ENCODE data around the gene STOML1.

DNA sequence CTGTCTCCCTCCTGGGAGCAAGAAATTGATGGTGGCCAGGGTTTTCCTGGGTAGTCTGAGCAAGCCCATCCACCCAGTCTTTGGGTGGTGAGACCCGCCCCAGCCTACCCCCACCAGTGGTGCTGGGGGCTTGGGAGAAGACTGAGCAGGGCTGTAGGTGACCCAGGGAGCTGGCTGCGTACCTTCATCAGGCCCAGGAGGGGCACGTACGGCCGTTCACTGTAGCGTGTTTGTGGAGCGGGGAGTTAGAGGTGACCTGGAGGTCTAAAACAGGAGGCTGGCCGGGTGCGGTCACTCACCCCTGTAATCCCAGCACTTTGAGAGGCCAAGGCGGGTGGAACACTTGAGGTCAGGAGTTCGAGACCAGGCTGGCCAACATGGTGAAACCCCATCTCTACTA is 54.4 kb downstream of the STOML1 start:
- TF ChIP-seq, protein P1, sequence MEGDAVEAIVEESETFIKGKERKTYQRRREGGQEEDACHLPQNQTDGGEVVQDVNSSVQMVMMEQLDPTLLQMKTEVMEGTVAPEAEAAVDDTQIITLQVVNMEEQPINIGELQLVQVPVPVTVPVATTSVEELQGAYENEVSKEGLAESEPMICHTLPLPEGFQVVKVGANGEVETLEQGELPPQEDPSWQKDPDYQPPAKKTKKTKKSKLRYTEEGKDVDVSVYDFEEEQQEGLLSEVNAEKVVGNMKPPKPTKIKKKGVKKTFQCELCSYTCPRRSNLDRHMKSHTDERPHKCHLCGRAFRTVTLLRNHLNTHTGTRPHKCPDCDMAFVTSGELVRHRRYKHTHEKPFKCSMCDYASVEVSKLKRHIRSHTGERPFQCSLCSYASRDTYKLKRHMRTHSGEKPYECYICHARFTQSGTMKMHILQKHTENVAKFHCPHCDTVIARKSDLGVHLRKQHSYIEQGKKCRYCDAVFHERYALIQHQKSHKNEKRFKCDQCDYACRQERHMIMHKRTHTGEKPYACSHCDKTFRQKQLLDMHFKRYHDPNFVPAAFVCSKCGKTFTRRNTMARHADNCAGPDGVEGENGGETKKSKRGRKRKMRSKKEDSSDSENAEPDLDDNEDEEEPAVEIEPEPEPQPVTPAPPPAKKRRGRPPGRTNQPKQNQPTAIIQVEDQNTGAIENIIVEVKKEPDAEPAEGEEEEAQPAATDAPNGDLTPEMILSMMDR (IDR thresholded peaks at IDR 0.05; ENCODE audit: poor library complexity): no peak
- TF ChIP-seq EZH2 (IDR thresholded peaks at IDR 0.05; ENCODE audit: borderline replicate concordance): no peak
- no peak for TF ChIP-seq EZH2phosphoT487 (IDR thresholded peaks at IDR 0.05; ENCODE audit: low read depth, severe bottlenecking, unreplicated experiment)
